NCI-H460 (cell line): Measurements from ENCODE around the gene KNDC1. TPM values are rescaled to one million over a fixed set of nuclear protein-coding genes. Genes with fewer than 3 reads are reported as not detected.
"Not testable (repeated sequence)": the region's sequence is repeated elsewhere in the genome, so short reads cannot be mapped to it uniquely, and the experiment has no call there.

ENCODE experiments used
- DNase-seq: peaks from one replicate; pipeline ENCODE4 v3.0.0-alpha.2; 2016; ENCODE audit warnings: low read depth; ENCODE audit errors: extremely low read depth
- polyA plus RNA-seq: library from polyadenylated mRNA; depleted of rRNA; stranded (reverse); fragments of >200 nt; gene quantifications from 2 replicates; pipeline ENCODE4 v1.2.3, GENCODE V29; 2014; cell fraction: nucleus; rRNA removed
- total RNA-seq: library from RNA; depleted of rRNA; stranded (reverse); fragments of >200 nt; shearing (Covaris generic); gene quantifications from 2 replicates; pipeline ENCODE4 v1.2.3, GENCODE V29; 2014; rRNA removed

The KNDC1 gene, protein sequence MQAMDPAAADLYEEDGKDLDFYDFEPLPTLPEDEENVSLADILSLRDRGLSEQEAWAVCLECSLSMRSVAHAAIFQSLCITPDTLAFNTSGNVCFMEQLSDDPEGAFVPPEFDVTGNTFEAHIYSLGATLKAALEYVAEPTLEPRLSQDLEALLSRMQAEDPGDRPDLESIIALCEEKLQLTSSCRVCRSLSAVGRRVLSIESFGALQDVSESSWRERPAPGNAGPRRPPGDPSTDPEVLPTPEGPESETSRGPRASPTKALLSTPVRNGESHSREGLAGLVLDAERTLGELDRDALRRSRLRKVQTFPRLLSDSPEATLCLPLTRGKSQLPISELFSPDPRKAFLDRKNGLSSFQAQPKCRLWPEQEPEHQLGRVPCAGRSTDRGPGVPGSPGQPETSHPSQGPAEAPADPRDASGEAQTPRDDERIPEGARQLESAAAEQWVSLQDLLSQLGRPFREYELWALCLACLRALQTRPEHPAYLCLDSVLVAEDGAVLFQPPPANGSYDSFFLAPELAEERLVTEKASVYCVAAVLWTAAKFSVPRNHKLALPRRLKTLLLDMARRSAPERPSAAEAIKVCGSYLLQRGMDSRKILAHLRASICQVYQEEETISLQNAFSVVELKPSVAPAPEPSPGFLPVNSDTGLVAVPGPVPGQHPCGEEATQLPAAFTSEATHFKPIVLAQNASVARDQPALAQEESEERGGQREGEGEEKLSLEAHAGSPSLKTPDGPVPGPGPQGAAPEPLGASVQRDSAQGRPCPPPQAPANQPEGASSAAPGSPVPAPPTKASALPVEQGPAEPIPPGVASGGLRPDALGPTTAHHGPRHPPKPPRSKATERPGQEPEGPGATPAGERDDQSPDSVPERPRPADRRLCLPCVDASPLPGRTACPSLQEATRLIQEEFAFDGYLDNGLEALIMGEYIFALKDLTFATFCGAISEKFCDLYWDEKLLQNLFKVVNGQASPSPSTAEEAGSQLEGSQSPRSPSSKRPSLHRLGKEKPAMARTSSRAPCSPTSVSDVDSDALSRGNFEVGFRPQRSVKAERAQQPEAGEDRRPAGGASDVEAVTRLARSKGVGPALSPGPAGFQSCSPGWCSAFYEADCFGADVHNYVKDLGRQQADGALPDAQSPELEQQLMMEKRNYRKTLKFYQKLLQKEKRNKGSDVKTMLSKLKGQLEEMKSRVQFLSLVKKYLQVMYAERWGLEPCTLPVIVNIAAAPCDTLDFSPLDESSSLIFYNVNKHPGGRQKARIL (N-terminal part only)
- 0.09 and 1.1 TPM in 2 replicates for total RNA-seq
- polyA plus RNA-seq, result 0.16 and 0.26 TPM in 2 replicates

DNA sequence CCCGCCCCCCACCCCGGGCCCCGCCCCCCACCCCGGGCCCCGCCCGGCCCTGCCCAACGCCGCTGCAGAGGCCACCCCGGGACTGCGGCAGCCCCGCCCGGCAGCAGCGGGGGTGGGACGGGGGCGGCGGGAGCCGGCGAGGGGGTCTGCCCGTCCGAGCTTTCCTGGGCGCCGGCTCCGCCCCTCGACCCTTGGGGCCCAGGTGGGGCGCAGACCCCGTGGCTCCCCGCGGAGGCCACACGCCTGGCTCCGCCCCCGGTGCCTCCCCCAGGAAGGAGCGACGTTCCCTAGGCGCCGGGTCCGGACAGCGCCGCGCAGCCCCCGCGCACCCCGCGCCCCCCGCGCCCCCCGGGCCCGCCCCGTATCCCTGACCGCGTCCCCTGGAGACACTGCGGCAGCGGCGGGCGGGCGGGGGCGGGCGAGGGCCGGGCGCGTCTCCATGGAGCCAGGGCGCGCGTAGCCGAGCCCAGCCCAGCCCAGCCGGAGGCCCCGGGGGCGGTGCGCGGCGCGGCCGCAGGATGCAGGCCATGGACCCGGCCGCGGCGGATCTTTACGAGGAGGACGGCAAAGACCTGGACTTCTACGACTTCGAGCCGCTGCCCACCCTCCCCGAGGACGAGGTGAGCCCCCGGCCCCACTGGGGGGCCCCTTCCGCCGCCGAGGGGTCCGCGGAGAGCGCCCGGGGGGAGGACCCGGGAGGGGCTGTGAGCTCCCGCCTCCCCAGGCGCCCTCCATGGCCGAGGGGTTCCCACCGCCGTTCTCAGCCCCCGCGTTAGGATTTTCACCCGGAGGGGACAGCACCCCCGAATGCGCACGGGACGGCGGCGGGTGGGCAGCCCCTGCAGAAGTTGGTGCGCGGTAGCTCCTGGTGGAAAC, at the start of gene KNDC1:
KNDC1 (plus strand) TSS at position 270 of the 876 bp plus-strand sequence; CDS start at position 519, 249 bp downstream.
- DNase-seq, result no peak

DNA sequence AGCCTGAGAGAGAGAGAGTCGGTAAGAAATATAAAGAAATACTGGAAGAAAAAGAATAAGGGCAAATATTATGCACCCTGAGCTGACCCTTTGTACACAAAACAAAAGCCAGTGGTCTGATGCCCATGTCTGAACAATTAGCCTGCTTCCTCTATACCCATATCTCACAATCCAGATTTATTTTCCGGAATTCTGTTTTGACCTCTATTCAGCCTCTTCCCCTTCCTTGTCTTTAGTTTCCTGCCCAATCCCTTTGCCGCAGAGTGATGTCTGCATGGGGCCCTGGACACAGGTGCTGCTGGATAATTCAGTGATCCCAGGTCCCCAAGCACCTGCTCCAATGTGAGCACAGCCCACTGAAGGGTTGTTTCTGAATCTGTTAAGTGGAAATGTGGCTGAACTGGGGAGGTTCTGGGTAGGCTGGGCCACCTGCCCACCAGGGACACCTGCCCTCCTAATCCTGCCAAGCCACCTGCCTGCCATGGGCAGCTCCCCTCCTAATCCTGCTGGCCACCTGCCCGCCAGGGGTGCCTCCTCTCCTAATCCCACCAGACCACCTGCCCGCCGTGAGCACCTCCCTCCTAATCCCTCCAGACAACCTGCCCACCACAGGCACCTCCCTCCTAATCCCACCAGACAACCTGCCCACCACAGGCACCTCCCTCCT, 49.3 kb upstream of the KNDC1 start:
- DNase-seq, result no peak

GRCh38 chr10:133111640-133112039, 48.4 kb upstream of the KNDC1 start:
- DNase-seq, result not testable (repeated sequence)

GRCh38 chr10:133113146-133113830, 46.7 kb upstream of the KNDC1 start:
- no peak for DNase-seq

DNA sequence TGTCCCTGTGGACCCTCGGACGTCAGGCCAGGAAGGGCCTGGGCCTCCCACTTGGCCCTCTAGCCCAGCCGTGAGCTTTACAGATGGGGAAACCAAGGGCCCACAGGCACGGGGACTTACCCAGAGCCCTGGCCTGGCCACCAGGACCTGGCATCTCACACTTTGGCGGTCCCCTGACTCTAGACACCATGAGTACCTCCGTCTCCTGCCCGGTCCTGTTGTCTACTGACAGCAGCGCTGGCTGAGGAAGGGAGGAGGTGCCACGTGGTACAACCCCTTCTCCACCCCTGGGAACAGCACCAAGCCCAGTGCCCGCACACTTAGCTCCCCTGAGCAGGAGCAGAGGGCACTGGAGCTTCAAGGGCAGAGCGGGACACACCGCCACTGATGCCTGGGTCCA, 46.2 kb upstream of the KNDC1 start:
- DNase-seq, result no peak

GRCh38 chr10:133114251-133114650, 45.8 kb upstream of the KNDC1 start:
- DNase-seq, result no peak

GRCh38 chr10:133114726-133115452, 45.1 kb upstream of the KNDC1 start:
- no peak for DNase-seq

GRCh38 chr10:133115453-133115842, 44.6 kb upstream of the KNDC1 start:
- no peak for DNase-seq

DNA sequence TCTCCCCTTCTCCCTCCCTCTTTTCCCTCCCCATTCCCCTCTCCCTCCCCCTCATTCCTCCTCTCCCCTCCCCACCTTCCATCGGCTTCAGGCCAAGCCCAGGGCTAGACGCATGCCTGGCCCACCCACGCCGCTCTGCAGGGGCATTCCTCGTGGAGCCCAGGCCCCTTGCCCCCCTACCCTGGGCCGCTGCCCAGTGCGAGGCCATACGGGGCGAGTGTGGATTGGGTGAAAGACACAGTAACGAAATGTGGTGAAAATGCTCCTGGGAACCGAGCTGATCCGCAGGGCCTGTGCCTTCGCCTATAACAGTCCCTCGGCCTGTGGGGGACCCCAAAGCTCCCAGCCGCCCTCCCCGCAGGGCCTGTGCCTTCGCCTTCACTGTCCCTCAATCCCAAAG, 44.0 kb upstream of the KNDC1 start:
- DNase-seq, result no peak

GRCh38 chr10:133116455-133116854, 43.6 kb upstream of the KNDC1 start:
- no peak for DNase-seq

DNA sequence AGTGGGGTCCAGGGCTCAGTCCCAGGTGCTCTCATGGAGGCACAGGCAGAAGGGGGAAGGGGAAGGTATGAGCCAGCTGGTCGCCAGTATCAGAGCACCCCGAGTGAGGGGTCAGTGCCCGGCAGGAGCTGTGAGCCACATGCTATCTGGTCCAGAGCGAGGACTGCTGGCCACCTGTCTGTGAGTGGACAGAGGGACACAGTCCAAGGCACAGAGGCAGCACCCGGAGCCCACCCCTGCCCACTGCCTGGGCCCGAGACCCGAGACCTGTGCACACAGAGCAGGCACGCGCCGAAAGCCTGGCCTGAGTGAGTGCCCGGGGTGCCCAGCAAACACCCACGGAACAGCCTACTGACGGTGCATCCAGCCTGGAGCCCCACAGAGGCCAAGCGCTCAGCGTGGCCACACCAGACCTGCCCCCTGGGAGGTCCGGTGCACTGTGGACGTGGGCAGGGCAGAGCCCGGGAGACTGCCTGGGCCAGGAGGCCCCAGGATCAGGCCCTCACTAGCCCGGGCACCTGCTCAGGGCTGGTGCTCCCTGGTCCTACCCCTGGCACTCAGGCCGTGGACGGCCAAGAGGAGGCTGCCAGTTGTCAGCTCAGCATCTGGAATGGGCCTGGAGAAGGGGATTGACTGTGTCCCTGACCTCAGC, 42.9 kb upstream of the KNDC1 start:
- DNase-seq, result no peak

GRCh38 chr10:133117688-133118071, 42.3 kb upstream of the KNDC1 start:
- no peak for DNase-seq

- no peak for DNase-seq
These were observed 38.5 kb upstream of the KNDC1 start for GRCh38 chr10:133121479-133121878.

- DNase-seq, result no peak
These were observed 37.7 kb upstream of the KNDC1 start for GRCh38 chr10:133122171-133122935.

GRCh38 chr10:133123050-133123745, 36.8 kb upstream of the KNDC1 start:
- no peak for DNase-seq

- DNase-seq, result no peak
These were observed 36.2 kb upstream of the KNDC1 start for GRCh38 chr10:133123746-133124356.
